ENCODE measurements around the gene DDT. TPM values are rescaled to one million over a fixed set of nuclear protein-coding genes. Genes with fewer than 3 reads are reported as not detected.
"Not testable (repeated sequence)": the region's sequence is repeated elsewhere in the genome, so short reads cannot be mapped to it uniquely, and the experiment has no call there.

Gene DDT
- total RNA-seq, 2 experiments from 2014 or later = 121 to 128 TPM

DNA sequence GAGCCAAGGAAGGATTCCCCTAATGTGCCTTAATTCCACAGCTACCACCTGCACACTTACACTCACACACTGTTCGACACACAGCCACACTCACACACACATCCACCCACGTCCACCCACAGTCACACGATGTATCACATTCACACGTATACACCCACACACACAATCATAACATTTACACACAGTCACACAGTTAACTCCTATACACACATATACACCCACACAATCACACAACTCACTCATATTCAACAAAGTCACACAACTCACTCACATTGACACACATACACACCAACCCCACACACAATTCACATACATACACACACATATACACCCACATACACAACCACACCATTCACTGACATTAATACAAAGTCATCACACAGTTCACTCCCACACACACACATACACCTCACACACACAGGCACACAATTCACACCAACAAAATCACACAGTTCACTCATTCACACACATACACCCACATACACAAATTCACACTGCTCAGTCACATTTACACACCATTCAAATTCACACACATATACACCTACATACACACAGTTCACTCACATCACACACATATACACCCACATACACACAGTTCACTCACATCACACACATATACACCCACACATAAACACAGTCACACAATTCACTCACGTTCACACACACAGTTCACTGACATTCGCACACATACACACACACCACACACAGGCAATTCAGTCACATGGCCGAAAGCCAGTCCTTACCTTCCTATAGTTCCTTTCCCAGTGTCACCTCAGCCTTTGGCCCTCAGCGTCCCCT, 19.8 kb downstream of the DDT start:
- H3K4me3 Mint-ChIP-seq; DNase-seq; H3K27ac Mint-ChIP-seq; H3K27me3 Mint-ChIP-seq; H3K9me3 Mint-ChIP-seq (ENCODE audit: low read depth); ATAC-seq; CTCF ChIA-PET; H3K36me3 Mint-ChIP-seq; H3K4me1 Mint-ChIP-seq: not testable (repeated sequence)

GRCh38 chr22:23953485-23953884, 20.8 kb downstream of the DDT start:
- H3K27ac Mint-ChIP-seq; H3K36me3 Mint-ChIP-seq; CTCF ChIA-PET; H3K4me3 Mint-ChIP-seq; ATAC-seq; H3K27me3 Mint-ChIP-seq; H3K4me1 Mint-ChIP-seq; H3K9me3 Mint-ChIP-seq (ENCODE audit: low read depth); DNase-seq: not testable (repeated sequence)

DNA sequence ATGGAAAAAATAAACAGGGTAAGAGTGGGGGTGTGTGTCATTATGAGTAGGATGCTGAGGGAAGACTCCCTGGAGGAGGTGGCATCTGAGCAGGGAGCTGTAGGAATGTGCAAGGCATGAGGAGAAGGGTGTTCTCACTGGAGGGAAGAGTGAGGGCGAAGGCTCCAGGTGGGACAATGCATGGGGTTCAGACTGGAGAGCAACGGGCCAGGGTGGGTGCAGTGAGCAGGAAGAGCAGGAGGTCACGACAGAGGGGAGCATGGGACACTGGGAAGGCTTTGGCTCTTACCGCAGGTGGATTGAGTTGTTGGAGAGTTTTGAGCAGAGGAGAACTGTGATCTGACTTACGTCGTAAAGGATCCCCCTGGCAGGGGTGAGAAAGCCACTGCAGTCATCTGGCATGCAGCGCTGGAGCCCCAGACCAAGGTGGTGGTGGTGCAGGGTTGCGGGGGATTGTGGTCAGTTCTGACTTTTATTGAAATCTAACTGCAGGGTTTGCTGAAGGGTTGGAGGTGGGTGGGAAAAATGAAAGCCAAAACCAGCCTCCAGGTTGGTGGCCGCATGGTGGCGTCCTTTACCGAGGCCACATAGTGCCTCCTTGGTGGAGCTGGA, 21.3 kb downstream of the DDT start:
- H3K4me1 Mint-ChIP-seq; H3K27me3 Mint-ChIP-seq; H3K4me3 Mint-ChIP-seq; H3K27ac Mint-ChIP-seq; DNase-seq; ATAC-seq; H3K9me3 Mint-ChIP-seq (ENCODE audit: low read depth); H3K36me3 Mint-ChIP-seq; CTCF ChIA-PET: not testable (repeated sequence)

DNA sequence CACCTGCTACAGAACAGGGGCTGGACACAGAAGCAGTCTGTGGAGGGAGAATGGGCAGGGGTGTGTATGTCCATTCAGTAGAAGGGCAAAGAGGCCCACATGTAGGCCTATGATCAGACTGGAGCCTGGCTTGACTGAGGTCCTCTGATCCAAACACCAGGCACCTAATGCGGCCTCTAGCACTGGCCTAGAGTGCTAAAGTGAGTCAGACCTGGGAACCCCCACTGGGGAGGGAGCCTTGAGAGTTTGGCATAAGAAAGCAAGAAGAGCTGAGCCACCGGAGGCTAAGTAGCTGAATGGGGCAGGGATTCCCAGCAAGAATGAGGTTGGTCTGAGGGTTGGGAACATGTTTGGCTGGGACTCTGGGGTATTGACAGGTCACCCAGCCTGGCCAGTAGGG, 22.9 kb downstream of the DDT start:
- not testable (repeated sequence) for H3K27ac Mint-ChIP-seq, H3K4me1 Mint-ChIP-seq

GRCh38 chr22:23949764-23950163, 24.5 kb downstream of the DDT start:
- DNase-seq; CTCF ChIA-PET; H3K27me3 Mint-ChIP-seq; H3K9me3 Mint-ChIP-seq (ENCODE audit: low read depth); H3K27ac Mint-ChIP-seq; H3K36me3 Mint-ChIP-seq; ATAC-seq; H3K4me3 Mint-ChIP-seq; H3K4me1 Mint-ChIP-seq: not testable (repeated sequence)

More for the DNA sequence above, 22.9 kb downstream of the DDT start:
- H3K36me3 Mint-ChIP-seq; H3K9me3 Mint-ChIP-seq (ENCODE audit: low read depth); ATAC-seq; H3K27me3 Mint-ChIP-seq; CTCF ChIA-PET; DNase-seq; H3K4me3 Mint-ChIP-seq: not testable (repeated sequence)

- H3K27ac Mint-ChIP-seq; H3K27me3 Mint-ChIP-seq; DNase-seq; H3K4me3 Mint-ChIP-seq; H3K36me3 Mint-ChIP-seq; CTCF ChIA-PET; H3K4me1 Mint-ChIP-seq; H3K9me3 Mint-ChIP-seq (ENCODE audit: low read depth); ATAC-seq: not testable (repeated sequence)
Measured at GRCh38 chr22:23947391-23947790, 26.9 kb downstream of the DDT start.

GRCh38 chr22:23940166-23940565, 34.1 kb downstream of the DDT start:
- H3K27me3 Mint-ChIP-seq; H3K4me1 Mint-ChIP-seq; ATAC-seq; H3K4me3 Mint-ChIP-seq; H3K36me3 Mint-ChIP-seq; DNase-seq; H3K9me3 Mint-ChIP-seq (ENCODE audit: low read depth); CTCF ChIA-PET; H3K27ac Mint-ChIP-seq: not testable (repeated sequence)

DNA sequence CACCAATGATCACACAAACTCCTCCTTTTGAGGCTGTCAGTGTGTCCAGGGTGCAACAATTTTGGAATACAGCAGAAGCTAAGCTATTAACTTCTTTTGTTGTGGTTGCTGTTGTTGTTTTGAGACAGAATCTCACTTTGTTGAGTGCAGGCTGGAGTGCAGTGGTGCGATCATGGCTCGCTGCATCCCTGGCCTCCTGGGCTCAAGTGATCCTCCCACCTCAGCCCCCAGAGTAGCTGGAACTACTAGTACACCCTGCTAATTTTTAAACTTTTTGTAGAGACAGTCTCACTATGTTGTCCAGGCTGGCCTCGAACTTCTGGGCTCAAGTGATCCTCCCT, 35.3 kb downstream of the DDT start:
- no peak for DNase-seq
- CTCF ChIA-PET = no interaction called here
- Mint-ChIP-seq H3K4me3 (no peak overlapping the region), H3K4me1 (no peaks in the 10 kb centered on the region), H3K27me3 (peaks cover 3% of the 10 kb centered on the region), H3K27ac (no peak overlapping the region), H3K36me3 (no peaks in the 10 kb centered on the region), H3K9me3 (ENCODE audit: low read depth) (no peaks in the 10 kb centered on the region)
- ATAC-seq = no peak

GRCh38 chr22:23938328-23939016, 35.8 kb downstream of the DDT start:
- CTCF ChIA-PET = no interaction called here
- no peak for ATAC-seq

GRCh38 chr22:23926561-23926960, 47.7 kb downstream of the DDT start:
- CTCF ChIA-PET = interaction anchor here (1.0 kb wide), 1 partner anchor 64 kb away, joined by 4 read pairs; no protein-coding TSS in a partner anchor
- H3K36me3 Mint-ChIP-seq = peaks cover 78% of the 10 kb centered on the region

More at GRCh38 chr22:23938328-23939016, 35.8 kb downstream of the DDT start:
- H3K4me3 Mint-ChIP-seq = no peak overlapping the region
- peaks cover 3% of the 10 kb centered on the region for H3K27me3 Mint-ChIP-seq
- no peak for DNase-seq
- H3K9me3 Mint-ChIP-seq (ENCODE audit: low read depth) = no peaks in the 10 kb centered on the region
- no peaks in the 10 kb centered on the region for H3K36me3 Mint-ChIP-seq
- H3K4me1 Mint-ChIP-seq = no peaks in the 10 kb centered on the region
- no peak overlapping the region for H3K27ac Mint-ChIP-seq

DNA sequence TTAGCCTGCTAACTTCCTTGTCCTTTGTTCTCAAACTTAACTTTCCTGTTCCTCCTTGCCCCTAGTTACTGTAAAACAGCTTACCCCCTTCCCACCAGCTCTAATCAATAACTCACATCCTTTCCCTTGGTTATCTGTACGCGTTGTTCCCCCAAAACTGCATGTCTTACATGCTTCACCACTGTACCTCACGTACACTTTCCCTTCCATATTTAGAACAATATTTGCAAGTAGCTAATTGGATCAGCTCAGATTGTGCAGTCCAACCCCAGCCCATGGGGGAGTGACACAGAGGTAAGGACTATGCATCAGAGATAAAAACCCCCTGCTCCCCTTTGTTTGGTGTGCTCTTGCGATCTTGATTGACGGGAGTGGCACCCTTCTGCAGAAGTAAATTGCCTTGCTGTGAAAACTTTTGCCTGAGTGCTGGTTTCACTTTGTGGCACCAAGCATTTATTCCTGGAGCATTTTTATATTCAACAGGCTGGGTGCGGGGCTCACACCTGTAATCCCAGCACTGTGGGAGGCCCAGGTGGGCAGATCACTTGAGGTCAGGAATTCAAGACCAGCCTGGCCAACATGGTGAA, 49.1 kb downstream of the DDT start:
- CTCF ChIA-PET = interaction anchor here (0.7 kb wide), 1 partner anchor 468 kb away, joined by 3 read pairs; no protein-coding TSS in a partner anchor
- no peak overlapping the region for H3K4me3 Mint-ChIP-seq
- H3K36me3 Mint-ChIP-seq = peaks cover 80% of the 10 kb centered on the region
- H3K27me3 Mint-ChIP-seq = no peaks in the 10 kb centered on the region
- DNase-seq (no peak), ATAC-seq (no peak)
- peaks cover 10% of the 10 kb centered on the region for H3K9me3 Mint-ChIP-seq (ENCODE audit: low read depth)
- no peak overlapping the region for H3K27ac Mint-ChIP-seq
- H3K4me1 Mint-ChIP-seq = peaks cover 21% of the 10 kb centered on the region

More at GRCh38 chr22:23926561-23926960, 47.7 kb downstream of the DDT start:
- Mint-ChIP-seq H3K9me3 (ENCODE audit: low read depth) (peaks cover 15% of the 10 kb centered on the region), H3K4me1 (peaks cover 21% of the 10 kb centered on the region), H3K27ac (no peak overlapping the region), H3K4me3 (no peak overlapping the region), H3K27me3 (no peaks in the 10 kb centered on the region)
- no peak for ATAC-seq
- DNase-seq = no peak

GRCh38 chr22:23922921-23923320, 51.3 kb downstream of the DDT start:
- CTCF ChIA-PET = interaction anchor here (0.7 kb wide), 1 partner anchor 29 kb away, joined by 4 read pairs; the partner anchor contains the start of gene MIF
- Mint-ChIP-seq H3K27me3 (no peaks in the 10 kb centered on the region), H3K36me3 (peaks cover 71% of the 10 kb centered on the region), H3K27ac (peak overlapping the region; percentile 82), H3K4me1 (peaks cover 21% of the 10 kb centered on the region), H3K9me3 (ENCODE audit: low read depth) (peaks cover 10% of the 10 kb centered on the region), H3K4me3 (no peak overlapping the region)
- ATAC-seq = peak; percentile 77
- peak; percentile 55 for DNase-seq

DNA sequence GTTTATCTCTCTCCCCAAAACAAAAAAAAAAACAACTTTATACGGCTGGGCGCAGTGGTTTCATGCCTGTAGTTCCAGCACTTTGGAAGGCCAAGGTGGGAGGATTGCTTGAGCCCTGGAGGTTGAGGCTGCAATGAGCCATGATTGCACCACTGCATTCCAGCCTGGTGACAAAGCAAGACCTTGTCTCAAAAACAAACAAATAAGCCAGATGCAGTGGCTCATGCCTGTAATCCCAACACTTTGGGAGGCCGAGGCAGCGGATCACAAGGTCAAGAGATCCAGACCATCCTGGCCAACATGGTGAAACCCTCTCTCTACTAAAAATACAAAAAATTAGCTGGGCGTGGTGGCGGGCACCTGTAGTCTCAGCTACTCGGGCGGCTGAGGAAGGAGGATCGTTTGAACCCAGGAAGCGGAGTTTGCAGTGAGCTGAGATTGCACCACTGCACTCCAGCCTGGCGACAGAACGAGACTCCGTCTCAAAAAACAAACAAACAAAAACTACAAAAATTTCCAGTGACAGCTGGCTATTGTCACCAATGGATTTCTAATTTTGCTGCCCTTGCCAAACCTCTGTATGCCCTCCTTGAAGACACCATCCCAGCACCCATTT, 52.5 kb downstream of the DDT start:
- H3K4me3 Mint-ChIP-seq, DNase-seq: not testable (repeated sequence)
- H3K4me1 Mint-ChIP-seq = peaks cover 21% of the 10 kb centered on the region

More for the DNA sequence above, 52.5 kb downstream of the DDT start:
- Mint-ChIP-seq H3K36me3 (peaks cover 62% of the 10 kb centered on the region), H3K27ac (peak overlapping the region; percentile 82)
- not testable (repeated sequence) for H3K9me3 Mint-ChIP-seq (ENCODE audit: low read depth); ATAC-seq; H3K27me3 Mint-ChIP-seq
- CTCF ChIA-PET = interaction anchor here (0.7 kb wide), 1 partner anchor 310 kb away, joined by 3 read pairs; no protein-coding TSS in a partner anchor
